Measurements from ENCODE around the gene SEPTIN14.
"Not testable (repeated sequence)": the region's sequence is repeated elsewhere in the genome, so short reads cannot be mapped to it uniquely, and the experiment has no call there.

SEPTIN14 gene

DNA sequence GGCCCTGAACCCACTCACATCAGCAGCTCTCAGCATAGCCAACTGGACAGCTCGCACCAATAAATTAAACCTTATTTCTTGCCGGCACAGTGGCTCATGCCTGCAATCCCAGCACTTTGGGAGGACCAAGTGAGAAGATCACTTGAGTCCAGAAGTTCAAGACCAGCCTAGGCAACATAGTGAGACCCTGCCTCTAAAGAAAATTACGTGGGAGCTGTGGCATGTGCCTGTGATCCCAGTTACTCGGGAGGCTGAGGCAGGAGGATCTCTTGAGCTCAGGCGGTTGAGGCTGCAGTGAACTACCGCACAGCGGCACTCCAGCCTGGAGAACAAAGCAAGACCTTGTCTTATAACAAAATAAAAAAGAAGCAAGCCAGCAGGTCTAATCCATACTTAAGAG, 75.7 kb downstream of the SEPTIN14 start:
- intact Hi-C loops (cut with DNase I), result no loop called here
- DNase-seq, result no peak

DNA sequence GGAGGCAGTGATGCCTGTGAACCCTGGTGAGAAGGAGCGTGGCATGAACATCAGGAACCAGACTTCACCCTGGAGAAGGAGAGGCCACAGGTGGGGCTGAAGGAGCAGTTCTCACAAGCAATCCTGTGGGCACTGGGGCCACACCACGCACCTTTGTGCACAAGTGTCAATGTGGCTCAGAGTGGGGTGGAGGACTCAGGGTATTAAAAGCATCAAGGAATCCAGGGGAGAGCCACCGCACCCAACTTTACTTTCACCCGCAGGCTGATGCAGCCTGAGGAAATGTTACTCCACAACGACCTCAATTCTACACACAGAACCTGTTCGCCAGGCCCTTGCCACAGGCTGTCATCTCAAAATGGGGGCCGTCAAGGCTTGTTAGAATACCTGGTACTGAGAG, 77.1 kb downstream of the SEPTIN14 start:
- DNase-seq; intact Hi-C loops (cut with DNase I): not testable (repeated sequence)

DNA sequence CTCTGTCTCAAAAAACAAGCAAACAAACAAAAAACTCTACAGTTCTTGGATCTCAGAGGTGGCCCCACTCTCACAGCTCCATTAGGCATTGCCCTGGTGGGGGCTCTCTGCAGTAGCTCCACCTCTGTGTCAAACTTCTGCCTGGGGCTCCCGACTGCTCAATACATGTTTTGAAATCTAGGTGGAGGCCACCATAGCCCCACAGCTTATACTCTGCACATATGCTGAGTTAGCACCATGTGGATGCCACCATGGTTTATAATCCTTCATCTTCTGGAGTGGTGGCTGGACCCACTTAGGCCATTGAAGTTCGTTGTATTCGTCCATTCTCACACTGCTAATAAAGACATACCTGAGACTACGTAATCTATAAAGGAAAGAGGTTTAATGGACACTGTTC, 78.4 kb downstream of the SEPTIN14 start:
- intact Hi-C loops (cut with DNase I), result no loop called here
- no peak for DNase-seq

DNA sequence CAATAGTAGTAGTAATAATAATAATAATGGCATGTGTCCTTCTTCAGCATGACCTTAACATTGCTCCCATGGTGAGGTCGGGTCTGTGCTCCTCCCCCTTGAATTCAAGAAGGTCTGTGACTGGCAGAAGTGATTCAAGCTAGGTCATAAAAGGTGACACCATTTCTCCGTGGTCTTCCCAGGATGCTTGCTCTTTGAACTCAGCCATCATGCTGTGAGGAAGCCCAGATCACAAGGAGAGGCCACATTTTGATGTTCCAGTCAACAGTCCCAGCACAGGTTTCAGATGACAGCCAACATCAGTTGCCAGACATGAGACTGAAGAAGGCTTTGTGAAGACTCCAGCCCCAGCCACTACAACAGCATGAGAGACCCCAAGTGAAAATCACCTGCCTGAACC, 83.9 kb downstream of the SEPTIN14 start:
- intact Hi-C loops (cut with DNase I), result no loop called here
- no peak for DNase-seq

DNA sequence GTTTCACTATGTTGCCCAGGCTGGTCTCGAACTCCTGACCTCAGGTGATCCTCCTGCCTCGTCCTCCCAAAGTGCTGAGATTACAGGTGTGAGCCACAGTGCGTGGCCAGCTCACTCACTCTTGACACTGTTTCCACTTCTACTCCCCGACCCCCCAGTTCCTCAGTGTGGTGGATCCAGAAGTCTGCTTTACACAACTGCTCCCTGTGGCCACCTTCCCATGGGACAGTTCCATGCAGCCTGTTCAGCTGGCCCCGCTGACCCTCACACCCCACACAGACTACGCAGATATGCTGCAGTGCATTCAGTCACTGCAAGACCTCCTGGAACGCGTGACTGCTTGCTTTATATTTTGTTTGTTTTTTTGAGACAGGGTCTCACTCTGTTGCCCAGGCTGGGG, 86.4 kb downstream of the SEPTIN14 start:
- DNase-seq, result no peak
- intact Hi-C loops (cut with DNase I), result no loop called here

DNA sequence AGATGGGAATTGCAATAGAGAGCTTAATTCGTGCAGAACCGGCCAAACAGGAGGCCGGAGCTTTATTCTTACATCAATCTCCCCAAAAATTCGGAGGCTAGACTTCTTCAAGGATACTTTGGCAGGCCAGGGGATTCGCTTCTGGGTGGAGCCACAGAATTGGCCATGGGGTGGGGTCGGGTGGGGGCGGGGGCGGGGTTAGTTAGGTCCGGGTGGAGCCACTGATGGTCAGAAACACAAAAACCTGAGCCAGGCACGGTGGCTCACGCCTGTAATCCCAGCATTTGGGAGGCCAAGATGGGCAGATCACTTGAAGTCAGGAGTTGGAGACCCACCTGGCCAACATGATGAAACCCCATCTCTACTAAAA, 87.5 kb downstream of the SEPTIN14 start:
- no peak for DNase-seq
- intact Hi-C loops (cut with DNase I), result no loop called here

DNA sequence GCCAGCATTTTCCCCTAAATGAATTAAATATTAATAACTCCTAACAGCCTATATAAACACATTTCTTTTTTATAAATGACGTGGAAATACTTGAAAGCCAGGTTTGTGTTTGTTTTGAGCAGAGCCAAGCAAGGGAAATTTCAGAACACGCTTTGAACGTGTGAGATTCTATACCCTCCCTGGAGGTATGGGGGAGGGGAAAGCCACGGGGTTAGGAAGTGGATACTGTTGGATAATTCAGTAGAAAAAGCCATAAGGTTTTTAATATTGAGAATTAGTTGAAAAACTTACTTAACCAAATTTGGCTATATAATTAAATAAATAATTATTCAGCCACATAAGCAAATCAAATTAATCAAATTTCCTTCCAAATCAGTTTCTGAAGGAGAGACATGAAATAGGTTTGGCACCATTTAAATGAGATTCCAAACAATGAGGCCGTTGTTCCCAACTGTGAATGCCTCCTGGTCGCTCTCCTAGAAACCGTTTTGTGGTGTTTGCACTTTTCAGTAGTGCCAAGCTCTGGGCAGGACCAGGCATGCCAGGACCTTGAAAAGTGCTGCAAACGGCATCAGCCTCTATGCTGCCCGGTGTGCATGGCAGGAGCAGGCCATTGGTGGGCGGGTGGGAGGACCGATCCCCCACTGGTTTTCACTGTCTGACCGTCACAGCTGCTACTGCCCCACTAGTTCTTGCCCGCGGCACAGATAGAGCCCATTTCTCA, 88.1 kb downstream of the SEPTIN14 start:
- peak in 6 of 10 donors; percentile 17 to 27 (median 22) for DNase-seq
- intact Hi-C loops (cut with DNase I), result no loop called here

DNA sequence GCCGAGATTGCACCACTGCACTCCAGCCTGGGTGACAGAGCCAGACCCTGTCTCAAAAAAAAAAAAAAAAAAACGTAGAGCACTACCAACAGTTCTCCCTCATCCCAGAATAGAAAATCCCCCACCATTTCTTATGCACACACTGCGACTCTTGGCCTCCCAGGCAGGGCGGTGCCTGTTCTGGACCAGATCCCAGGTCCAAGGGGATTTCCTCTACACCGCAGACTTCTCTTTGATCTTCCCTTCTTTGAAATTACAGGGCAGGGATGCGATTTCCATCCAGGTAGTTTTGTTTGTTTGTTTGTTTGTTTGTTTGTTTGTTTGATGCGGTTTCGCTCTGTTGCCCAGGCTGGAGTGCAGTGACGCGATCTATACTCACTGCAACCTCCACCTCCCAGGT, 91.8 kb downstream of the SEPTIN14 start:
- DNase-seq, result no peak
- intact Hi-C loops (cut with DNase I), result no loop called here

DNA sequence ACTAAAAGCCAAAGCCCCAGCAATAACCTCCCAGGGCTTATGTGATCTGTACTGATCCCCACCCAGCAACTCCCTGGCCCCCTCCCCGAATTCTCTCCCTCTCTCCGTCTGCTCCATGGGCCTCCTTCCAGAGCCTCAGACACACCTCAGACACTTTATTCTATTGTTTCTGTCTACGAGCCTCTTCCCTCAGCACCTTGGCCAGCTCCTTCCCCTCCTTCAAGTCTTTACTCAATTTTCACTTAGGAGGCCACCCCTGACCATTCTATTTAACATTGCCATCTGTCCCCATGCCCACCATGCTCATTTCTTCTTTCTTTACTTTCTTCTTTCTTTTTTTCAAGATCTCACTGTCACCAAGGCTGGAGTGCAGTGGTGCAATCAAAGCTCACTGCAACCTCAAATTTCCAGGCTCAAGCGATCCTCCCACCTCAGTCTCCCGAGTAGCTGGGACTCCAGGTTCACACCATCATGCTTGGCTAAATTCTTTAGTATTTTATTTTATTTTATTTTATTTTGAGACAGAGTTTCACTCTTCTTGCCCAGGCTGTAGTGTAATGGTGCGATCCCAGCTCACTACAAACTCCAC, 109.2 kb downstream of the SEPTIN14 start:
- intact Hi-C loops (cut with DNase I); DNase-seq: not testable (repeated sequence)

DNA sequence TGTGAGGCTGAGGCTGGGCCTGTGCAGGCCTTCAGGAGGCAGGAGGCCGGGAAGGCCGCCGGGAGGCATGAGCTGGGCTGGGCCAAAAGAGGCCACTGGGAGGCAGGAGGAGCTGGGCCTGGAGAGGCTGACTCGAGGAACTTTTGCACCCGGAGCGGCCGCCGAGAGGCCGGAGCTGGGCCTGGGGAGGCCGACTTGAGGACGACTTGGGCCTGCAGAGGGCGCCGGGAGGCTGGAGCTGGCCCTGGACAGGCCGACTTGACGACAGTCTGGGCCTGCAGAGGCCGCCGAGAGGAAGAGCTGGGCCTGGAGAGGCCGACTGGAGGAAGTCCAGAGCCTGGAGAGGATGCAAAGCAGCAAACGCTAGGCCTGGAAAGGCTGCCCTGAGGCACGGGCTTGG, 117.8 kb downstream of the SEPTIN14 start:
- peak in 1 of 10 donors; percentile 15 for DNase-seq
- intact Hi-C loops (cut with DNase I), result not testable (repeated sequence)

Data from posterior cingulate gyrus (tissue), 11 donors.